Mesenchymal stem cell (in vitro differentiated cells and primary cell): ENCODE results near the gene TRPM3.

Experiments
- DNase-seq: peaks from one replicate; pipeline ENCODE4 v3.0.0-alpha.2; 2013
- H2AFZ ChIP-seq: one replicate; pipeline ENCODE4 v1.6.1; 2013; ENCODE audit warnings: low read depth, mild to moderate bottlenecking, control low read depth, inconsistent platforms, low read length, moderate library complexity
- H2AK5ac ChIP-seq: 2 replicates; pipeline ENCODE4 v1.6.1; 2013; ENCODE audit warnings: low read length, moderate library complexity, mild to moderate bottlenecking, inconsistent platforms; ENCODE audit not compliant: severe bottlenecking
- H2BK120ac ChIP-seq: one replicate; pipeline ENCODE4 v1.6.1; 2013; ENCODE audit warnings: low read depth, mild to moderate bottlenecking, inconsistent platforms, low read length, moderate library complexity
- H2BK12ac ChIP-seq, 2 experiments: one replicate each; pipeline ENCODE4 v1.6.1; 2013; ENCODE audit warnings: inconsistent platforms in 2 of 2, low read length in 2 of 2, mild to moderate bottlenecking in 2 of 2, moderate library complexity in 2 of 2, control low read depth in 1 of 2
- H2BK15ac ChIP-seq: one replicate; pipeline ENCODE4 v1.6.1; 2013; ENCODE audit warnings: mild to moderate bottlenecking, low read depth, inconsistent platforms; ENCODE audit not compliant: poor library complexity, severe bottlenecking
- H2BK5ac ChIP-seq: 2 replicates; pipeline ENCODE4 v1.6.1; 2013; ENCODE audit warnings: low read depth, mild to moderate bottlenecking, low read length, control low read depth, inconsistent platforms; ENCODE audit not compliant: poor library complexity, severe bottlenecking
- H3K14ac ChIP-seq, 2 experiments: one replicate each; pipeline ENCODE4 v1.6.1; 2013; ENCODE audit warnings: inconsistent platforms in 2 of 2, low read length in 2 of 2, control low read depth in 1 of 2, mild to moderate bottlenecking in 1 of 2, moderate library complexity in 1 of 2
- H3K18ac ChIP-seq, 2 experiments: one replicate each; pipeline ENCODE4 v1.6.1; 2013; ENCODE audit warnings: inconsistent platforms in 2 of 2, low read length in 2 of 2, control low read depth in 1 of 2, low read depth in 1 of 2, mild to moderate bottlenecking in 1 of 2
- H3K23ac ChIP-seq, 2 experiments: one replicate each; pipeline ENCODE4 v1.6.1; 2013; ENCODE audit warnings: inconsistent platforms in 2 of 2, low read length in 2 of 2, mild to moderate bottlenecking in 2 of 2, moderate library complexity in 2 of 2, control low read depth in 1 of 2
- H3K27ac ChIP-seq: 2 replicates; pipeline ENCODE4 v1.5.1; 2013; ENCODE audit warnings: mild to moderate bottlenecking, moderate library complexity, low read length, control low read depth, inconsistent platforms; ENCODE audit not compliant: poor library complexity, severe bottlenecking
- H3K27me3 ChIP-seq, 2 experiments: 2 replicates each; pipeline versions ENCODE4 v1.6.1 to v1.7.0; 2013; ENCODE audit warnings: low read length in 2 of 2, mild to moderate bottlenecking in 2 of 2, moderate library complexity in 2 of 2, control low read depth in 1 of 2, inconsistent platforms in 1 of 2; ENCODE audit not compliant: control insufficient read depth in 1 of 2, insufficient read depth in 1 of 2
- H3K36me3 ChIP-seq, 2 experiments: 2 replicates each; pipeline versions ENCODE4 v1.6.1 to v1.7.0; 2013; ENCODE audit warnings: low read length in 2 of 2, control low read depth in 1 of 2, inconsistent platforms in 1 of 2, low read depth in 1 of 2, mild to moderate bottlenecking in 1 of 2; ENCODE audit not compliant: insufficient read depth in 2 of 2, control insufficient read depth in 1 of 2
- H3K4ac ChIP-seq, 2 experiments: one replicate each; pipeline ENCODE4 v1.6.1; 2013; ENCODE audit warnings: inconsistent platforms in 2 of 2, low read length in 2 of 2, mild to moderate bottlenecking in 2 of 2, moderate library complexity in 2 of 2, control low read depth in 1 of 2, low read depth in 1 of 2
- H3K4me1 ChIP-seq: 2 replicates; pipeline ENCODE4 v1.6.1; 2013; ENCODE audit warnings: low read depth, low read length, control low read depth; ENCODE audit not compliant: control insufficient read depth, insufficient read depth
- H3K4me2 ChIP-seq: 2 replicates; pipeline ENCODE4 v1.6.1; 2013; ENCODE audit warnings: low read length, mild to moderate bottlenecking, inconsistent platforms; ENCODE audit not compliant: poor library complexity, severe bottlenecking
- H3K4me3 ChIP-seq, 2 experiments: 2 replicates each; pipeline versions ENCODE4 v1.5.1 to v1.7.0; 2013; ENCODE audit warnings: low read length in 2 of 2, mild to moderate bottlenecking in 2 of 2, control low read depth in 1 of 2, low read depth in 1 of 2; ENCODE audit not compliant: insufficient read depth in 1 of 2
- H3K79me1 ChIP-seq: replicated peaks from 2 replicates; pipeline ENCODE4 v1.6.1; 2013; ENCODE audit warnings: mild to moderate bottlenecking, control low read depth, low read length, inconsistent platforms; ENCODE audit not compliant: poor library complexity, severe bottlenecking
- H3K9ac ChIP-seq: 2 replicates; pipeline ENCODE4 v1.7.0; 2013; ENCODE audit warnings: mild to moderate bottlenecking, low read length, moderate library complexity
- H3K9me3 ChIP-seq: 2 replicates; pipeline ENCODE4 v1.7.0; 2013; ENCODE audit warnings: mild to moderate bottlenecking, low read length; ENCODE audit not compliant: control insufficient read depth
- H4K8ac ChIP-seq: one replicate; pipeline ENCODE4 v1.6.1; 2013; ENCODE audit warnings: inconsistent platforms, mild to moderate bottlenecking, low read length, moderate library complexity
- H4K91ac ChIP-seq: one replicate; pipeline ENCODE4 v1.6.1; 2013; ENCODE audit warnings: mild to moderate bottlenecking, low read length, inconsistent platforms
- WGBS: methylation state at CpG from one replicate; pipeline ENCODE4 v1.1.7; 2013; ENCODE audit warnings: mixed read lengths; 5-methylcytosine and 5-hydroxymethylcytosine counted together

Gene TRPM3

DNA sequence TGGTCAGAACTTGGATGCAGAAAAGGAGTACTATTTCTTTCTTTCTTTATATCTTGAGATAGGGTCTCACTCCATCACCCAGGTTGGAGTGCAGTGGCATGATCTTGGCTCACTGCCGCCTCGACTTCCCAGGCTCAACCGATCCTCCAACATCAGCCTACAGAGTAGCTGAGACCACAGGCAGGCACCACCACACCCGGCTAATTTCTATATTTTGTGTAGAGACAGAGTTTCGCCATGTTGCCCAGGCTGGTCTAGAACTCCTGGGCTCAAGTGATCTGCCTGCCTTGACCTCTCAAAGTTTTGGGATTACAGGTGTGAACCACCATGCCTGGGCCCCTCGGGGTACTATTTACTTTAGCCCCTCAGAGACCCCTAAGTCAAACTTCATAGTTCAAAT lies 323.4 kb downstream of the TRPM3 start:
- Histone ChIP-seq H3K14ac (no peak overlapping the region), H2BK5ac (no peak overlapping the region), H3K23ac (no peak overlapping the region), H3K4ac (no peak overlapping the region), H4K91ac (no peak overlapping the region), H3K4me2 (no peak overlapping the region), H3K4me3 (no peak overlapping the region), H2BK120ac (no peak overlapping the region), H2BK15ac (no peak overlapping the region), H3K79me1 (no peaks in the 10 kb centered on the region), H2AK5ac (no peak overlapping the region), H3K9ac (no peak overlapping the region), H2AFZ (no peak overlapping the region), H3K27ac (no peak overlapping the region), H3K18ac (no peak overlapping the region), H3K36me3 (no peaks in the 10 kb centered on the region), H2BK12ac (no peak overlapping the region), H3K9me3 (no peaks in the 10 kb centered on the region), H4K8ac (no peak overlapping the region), H3K4me1 (no peaks in the 10 kb centered on the region), H3K27me3 (no peaks in the 10 kb centered on the region)
- 71% methylated on average over 6 of the region's 6 CpGs for WGBS
- DNase-seq, result no peak

DNA sequence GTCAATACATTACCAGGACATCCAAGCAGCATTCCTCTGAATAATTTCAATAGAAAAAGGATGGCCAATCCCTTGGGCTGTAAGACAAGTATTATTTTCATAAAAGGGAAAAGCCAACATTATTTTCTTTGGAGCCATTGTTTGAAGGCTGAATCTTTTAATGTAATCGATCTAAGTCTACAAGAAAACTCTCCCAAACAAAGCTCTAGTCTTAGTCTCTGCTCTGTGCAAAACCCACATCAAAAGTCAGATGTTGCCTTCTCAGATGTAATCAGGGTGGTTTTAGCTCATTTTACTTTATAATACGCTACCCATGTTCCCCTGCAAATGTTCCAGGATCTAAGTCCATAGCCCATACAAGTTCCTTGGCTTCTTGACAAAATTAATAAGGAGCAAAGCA lies 325.6 kb downstream of the TRPM3 start:
- Histone ChIP-seq H3K27ac (no peak overlapping the region), H2AK5ac (no peak overlapping the region), H3K9ac (no peak overlapping the region), H4K8ac (no peak overlapping the region), H3K4me2 (no peak overlapping the region), H3K18ac (no peak overlapping the region), H3K4ac (no peak overlapping the region), H3K9me3 (no peaks in the 10 kb centered on the region), H2BK120ac (no peak overlapping the region), H3K14ac (no peak overlapping the region), H3K4me1 (no peaks in the 10 kb centered on the region), H3K23ac (no peak overlapping the region), H2BK12ac (no peak overlapping the region), H3K36me3 (no peaks in the 10 kb centered on the region), H2BK5ac (no peak overlapping the region), H2AFZ (no peak overlapping the region), H3K4me3 (no peak overlapping the region), H2BK15ac (no peak overlapping the region), H4K91ac (no peak overlapping the region), H3K79me1 (no peaks in the 10 kb centered on the region), H3K27me3 (no peaks in the 10 kb centered on the region)
- WGBS, result 91% methylated on average over 1 of the region's 2 CpGs
- DNase-seq, result no peak

DNA sequence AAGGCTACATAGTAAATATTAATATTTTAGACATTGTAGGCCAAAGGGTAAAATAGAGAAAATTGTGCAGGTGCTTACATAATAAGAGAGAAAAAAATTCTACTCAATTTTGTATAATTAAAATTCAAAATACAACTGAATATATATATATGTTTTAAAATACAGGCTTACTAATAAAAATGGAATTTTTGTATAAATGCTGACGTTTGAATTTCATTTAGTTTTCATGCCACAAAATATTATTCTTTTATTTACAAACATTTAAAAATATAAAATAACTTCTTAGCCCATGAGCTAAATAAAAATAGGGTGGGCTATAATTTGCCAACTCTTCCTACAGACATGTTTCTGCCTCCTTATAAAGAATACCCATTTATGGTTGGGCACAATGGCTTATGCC lies 328.6 kb downstream of the TRPM3 start:
- Histone ChIP-seq H2AFZ (no peak overlapping the region), H4K91ac (no peak overlapping the region), H2BK15ac (no peak overlapping the region), H2BK5ac (no peak overlapping the region), H3K18ac (no peak overlapping the region), H3K4me2 (no peak overlapping the region), H3K79me1 (no peaks in the 10 kb centered on the region), H3K36me3 (no peaks in the 10 kb centered on the region), H3K14ac (no peak overlapping the region), H3K27ac (no peak overlapping the region), H3K4me3 (no peak overlapping the region), H2BK120ac (no peak overlapping the region), H4K8ac (no peak overlapping the region), H2AK5ac (no peak overlapping the region), H3K9me3 (no peaks in the 10 kb centered on the region), H3K4ac (no peak overlapping the region), H3K23ac (no peak overlapping the region), H2BK12ac (no peak overlapping the region), H3K9ac (no peak overlapping the region), H3K27me3 (no peaks in the 10 kb centered on the region), H3K4me1 (no peaks in the 10 kb centered on the region)
- WGBS, result no CpG with 5 or more reads among the region's 1 CpG
- no peak for DNase-seq

- Histone ChIP-seq H3K4me1 (no peaks in the 10 kb centered on the region), H3K9me3 (no peaks in the 10 kb centered on the region), H2AK5ac (no peak overlapping the region), H3K23ac (no peak overlapping the region), H4K91ac (no peak overlapping the region), H3K27me3 (no peaks in the 10 kb centered on the region), H3K4me3 (no peak overlapping the region), H3K18ac (no peak overlapping the region), H2AFZ (no peak overlapping the region), H3K4ac (no peak overlapping the region), H3K14ac (no peak overlapping the region), H2BK12ac (no peak overlapping the region), H3K36me3 (no peaks in the 10 kb centered on the region), H2BK120ac (no peak overlapping the region), H4K8ac (no peak overlapping the region), H3K27ac (no peak overlapping the region), H2BK15ac (no peak overlapping the region), H2BK5ac (no peak overlapping the region), H3K9ac (no peak overlapping the region), H3K79me1 (no peaks in the 10 kb centered on the region), H3K4me2 (no peak overlapping the region)
- WGBS, result 76% methylated on average over 3 of the region's 3 CpGs
- no peak for DNase-seq
These were observed 329.5 kb downstream of the TRPM3 start for GRCh38 chr9:70791936-70792335.
